ENCODE measurements around the gene KLF4.
"Not testable (repeated sequence)": the region's sequence is repeated elsewhere in the genome, so short reads cannot be mapped to it uniquely, and the experiment has no call there.

KLF4 gene

DNA sequence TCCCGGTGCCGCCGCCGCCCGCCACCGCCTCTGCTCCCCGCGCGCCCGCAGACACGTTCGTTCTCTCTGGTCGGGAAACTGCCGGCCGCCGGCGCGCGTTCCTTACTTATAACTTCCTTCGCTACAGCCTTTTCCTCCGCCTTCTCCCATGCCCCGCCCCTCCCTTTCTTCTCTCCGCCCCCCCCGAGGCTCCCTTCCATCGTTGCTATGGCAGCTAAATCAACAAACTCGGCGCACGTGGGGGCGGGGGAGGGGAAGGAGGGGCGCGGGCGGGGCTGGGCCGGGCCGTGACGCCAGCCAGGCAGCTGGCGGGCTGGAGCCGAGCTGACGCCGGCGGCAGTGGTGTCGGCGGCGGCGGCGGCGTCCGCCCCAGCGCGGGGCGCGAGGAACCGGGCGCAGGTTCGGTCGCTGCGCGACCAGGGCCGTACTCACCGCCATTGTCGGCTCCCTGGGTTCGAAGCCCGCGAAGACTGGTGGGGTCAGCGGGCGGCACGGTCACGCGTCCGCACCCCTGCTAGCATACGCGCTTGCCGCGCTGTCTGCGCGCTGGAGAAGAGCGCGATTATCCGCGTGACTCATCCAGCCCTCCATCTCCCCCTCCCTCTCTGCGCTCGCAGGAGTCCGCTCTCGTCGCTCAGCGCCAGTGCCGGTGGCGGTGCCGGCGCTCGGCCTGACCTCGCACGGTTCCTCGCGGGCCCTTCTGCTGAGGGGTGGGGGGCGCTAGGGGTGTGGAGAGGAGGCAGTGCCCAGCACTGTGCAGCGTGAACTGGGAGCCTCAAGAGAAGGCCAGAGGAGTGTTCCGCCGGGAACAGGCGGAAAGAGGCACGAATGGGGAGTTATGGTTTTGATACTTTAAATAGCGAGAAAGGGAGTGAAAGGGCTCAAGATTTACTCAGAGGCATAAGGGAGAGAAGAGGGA is at the start of gene KLF4:
Gene KLF4, minus strand, starts transcription at position 83 of the 919 bp plus-strand sequence. CDS start 597 bp downstream, outside the sequence.
- DNase-seq (ENCODE audit: low spot score): peak; percentile 36

DNA sequence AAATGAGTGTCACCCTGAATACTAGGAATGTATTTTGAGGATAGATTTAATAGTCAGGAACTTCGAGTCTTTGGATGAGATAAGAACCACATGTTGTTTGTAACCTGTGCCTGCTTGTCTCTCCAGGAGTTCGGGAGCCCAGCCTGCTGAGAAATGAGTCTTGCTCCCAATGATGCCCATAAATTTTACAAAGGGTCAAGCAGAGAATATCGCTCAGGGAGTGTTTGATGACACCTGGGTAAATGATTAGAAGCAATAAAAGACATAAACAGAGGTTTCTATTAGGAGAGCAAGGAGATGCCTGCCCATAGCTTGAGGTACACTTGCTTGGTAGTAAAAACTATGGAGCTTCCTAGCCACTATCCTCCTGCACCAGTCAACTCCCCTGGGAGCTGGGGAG is 46.9 kb upstream of the KLF4 start:
- DNase-seq (ENCODE audit: low spot score): no peak

DNA sequence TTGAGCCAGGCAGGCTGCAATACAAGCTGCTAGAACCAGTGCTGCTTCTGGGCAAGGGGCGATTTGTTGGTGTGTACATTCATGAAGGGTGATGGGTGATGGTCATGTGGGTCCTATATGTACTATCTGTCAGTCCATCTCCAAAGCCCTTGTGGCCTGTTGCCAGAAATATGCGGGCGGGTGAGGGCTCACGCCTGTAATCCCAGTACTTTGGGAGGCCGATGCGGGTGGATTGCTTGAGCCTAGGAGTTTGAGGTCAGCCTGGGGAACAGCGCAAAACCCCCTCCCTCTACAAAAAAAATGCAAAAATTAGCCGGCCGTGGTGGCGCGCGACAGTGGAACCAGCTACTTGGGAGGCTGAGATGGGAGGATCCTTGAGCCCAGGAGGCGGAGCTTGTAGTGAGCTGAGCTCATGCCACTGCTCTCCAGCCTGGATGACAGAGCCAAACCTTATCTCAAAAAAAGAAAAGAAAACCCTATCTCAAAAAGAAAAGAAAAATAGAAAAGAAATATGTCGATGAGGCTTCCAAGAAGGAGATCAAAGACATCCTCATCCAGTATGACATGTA is 45.0 kb upstream of the KLF4 start:
- no peak for DNase-seq (ENCODE audit: low spot score)

DNA sequence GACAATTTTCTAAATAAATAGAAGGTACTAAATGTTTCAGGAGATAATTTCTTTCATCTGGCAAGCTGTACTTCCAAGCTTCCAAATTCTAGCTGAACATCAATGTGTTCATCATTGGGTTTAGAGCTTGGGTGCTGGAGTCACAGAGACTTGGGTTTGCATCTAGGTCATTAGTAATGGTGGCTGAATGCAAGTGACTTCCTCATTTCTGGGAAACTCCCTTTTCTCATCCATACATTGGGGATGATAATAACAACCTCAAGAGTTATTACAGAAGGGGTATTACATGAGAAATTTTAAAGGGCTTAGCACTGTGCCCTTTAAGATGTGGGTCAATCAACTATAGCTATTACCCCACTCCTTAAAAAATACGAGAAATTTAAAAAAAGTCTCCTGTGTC is 41.1 kb upstream of the KLF4 start:
- DNase-seq (ENCODE audit: low spot score): no peak

DNA sequence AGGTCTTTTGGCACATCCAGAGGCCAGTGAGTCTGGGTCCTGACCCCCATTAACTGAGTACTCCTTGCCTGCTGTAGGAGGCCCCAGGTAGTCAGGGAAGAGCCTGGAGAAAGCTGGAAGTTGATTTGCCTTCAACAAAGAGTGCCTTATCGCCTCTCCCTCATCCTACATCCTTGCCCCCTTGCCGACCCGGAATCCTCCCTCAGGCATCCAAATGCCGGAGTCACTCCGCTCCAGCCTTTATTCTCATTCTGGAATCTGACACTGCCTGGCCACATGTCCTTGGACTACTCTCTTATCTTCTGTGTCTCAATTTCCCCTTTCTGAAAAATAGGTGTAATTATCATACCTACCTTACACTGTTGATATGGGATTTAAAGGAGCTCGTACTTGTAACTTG is 39.1 kb upstream of the KLF4 start:
- DNase-seq (ENCODE audit: low spot score): no peak

DNA sequence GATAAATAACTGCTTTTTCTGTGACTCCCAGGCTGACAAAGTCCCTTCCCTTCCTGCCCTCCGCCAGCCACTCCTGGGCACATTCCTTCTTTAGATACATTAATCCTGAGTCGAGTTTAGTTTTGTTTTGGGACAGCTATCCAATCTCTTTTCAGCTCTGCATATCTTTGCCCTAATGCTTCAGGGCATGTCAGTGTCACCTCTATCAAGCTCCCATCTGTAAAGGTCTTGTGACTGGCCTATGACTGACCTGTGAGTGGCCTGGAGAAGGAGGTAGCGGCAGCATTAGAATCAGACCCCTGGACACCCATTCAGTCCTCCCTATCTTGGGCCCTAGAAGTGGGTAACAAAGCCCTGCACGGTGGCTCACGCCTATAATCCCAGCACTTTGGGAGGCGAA is 34.0 kb upstream of the KLF4 start:
- DNase-seq (ENCODE audit: low spot score): no peak

DNA sequence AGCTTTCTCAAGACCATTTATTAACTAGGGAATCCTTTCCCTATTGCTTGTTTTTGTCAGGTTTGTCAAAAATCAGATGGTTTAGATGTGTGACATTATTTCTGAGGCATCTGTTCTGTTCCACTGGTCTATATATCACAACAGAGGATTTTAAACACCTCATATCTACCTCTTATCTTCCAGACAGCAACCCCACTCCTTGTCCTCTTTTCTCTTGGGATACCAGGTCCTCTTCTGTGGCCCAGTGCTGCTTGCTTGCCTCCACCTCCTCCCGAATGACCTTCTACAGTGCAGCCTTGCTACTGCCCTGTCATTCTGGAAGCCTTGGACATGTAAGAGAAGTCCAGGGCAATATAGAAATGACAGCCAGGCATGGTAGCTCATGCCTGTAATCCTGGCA is 30.6 kb upstream of the KLF4 start:
- no peak for DNase-seq (ENCODE audit: low spot score)

DNA sequence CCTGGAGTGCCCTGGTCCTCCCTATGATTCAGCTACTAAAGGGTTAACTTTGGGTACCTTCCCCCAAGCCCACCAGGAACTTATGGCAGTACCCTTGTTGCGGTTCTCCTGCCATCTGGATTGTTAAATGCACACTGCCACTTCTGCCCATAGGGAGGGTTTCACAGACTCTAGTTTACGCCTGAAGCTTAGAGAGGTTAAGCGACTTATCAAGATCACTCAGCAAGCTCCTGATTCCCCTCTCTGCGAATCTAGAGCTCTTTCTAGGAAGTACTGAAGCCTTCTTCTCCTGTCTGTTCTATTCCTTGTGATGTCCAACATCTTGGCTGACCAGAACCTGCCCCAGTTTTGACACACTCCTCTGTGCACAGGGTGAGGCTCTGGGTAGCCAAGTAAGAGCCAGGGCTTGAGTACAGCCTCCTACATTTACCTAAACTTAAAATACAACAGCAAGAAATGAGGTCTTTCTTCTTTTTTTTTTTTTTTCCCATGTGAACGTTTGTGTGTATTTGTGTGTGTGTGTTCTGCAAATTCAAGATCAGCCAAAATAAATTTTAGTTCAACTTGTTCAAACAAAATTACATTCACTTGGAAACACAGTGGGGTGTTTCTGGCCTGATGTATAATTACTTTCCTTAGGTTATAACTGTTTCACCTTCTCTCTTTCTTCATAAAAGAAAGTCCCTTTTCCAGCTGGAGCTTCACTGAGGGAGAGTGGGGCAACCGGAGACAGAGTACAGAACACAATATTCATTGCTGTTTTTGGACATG is 28.7 kb upstream of the KLF4 start:
- no peak for DNase-seq (ENCODE audit: low spot score)

DNA sequence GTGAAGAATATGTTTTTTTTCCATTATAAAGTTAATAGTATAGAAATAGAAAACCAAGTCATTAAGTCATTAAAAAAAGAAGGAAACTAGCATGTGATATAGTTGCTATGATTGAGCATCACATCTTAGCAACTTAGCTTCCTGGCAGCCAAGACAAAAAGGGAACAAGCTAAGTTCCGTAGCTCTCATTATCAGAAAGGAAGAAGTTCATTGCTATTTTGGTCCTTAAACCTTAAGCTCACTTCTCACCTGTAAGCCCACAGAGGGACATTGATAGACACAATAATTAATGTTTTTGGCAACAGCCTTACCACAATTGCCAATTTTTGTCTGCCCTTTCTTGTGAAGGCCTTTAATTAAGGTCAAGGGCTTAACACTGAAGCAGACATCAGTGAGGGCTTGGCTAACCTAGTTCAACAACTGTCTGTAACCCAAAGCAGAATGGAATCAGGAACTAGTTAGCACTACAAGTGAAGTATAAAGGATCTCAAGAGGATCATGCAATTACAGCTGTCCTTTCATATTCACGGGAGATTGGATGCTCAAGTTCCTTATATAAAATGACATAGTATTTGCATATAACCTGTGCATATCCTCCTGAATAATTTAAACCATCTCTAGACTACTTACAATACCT is 24.0 kb upstream of the KLF4 start:
- no peak for DNase-seq (ENCODE audit: low spot score)

DNA sequence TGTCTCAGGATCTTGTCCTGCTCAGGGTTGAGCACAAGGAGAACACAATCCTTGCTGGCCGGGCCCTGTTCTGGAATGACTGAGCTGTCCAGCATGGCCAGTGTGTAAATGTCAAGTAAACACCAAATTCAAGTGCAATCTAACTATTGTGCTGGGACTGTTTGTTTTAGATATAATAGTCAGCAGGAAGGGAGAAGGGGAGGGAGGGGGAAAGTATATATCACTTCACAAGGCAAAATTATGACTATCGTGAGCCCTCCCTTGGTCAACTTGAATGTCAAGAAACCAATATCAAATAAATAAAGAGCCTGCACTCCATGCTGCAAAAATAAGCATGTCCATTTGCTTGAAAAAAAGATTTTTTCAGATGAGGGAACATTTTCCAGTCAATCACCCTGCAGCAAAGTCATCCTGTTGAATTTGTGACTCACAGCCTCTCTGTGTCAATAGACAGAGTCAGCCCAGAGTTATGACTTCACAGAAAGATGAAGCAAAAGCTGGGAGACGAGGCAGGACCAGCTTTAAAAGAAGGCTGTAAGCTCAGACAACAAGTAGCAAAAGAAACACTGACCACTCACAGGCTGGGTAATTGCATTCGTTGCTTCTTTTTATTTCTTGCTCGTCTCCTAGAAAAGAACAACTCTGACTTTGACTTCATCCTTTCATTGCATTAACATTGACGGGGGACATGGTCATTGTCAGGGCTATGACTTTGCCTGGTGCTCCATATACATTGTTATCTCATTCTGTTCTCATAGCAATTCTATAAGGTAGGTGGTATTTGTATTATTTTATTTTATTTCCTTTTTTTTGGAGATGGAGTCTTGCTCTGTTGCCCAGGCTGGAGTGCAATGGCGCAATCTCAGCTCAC is 15.3 kb upstream of the KLF4 start:
- no peak for DNase-seq (ENCODE audit: low spot score)

DNA sequence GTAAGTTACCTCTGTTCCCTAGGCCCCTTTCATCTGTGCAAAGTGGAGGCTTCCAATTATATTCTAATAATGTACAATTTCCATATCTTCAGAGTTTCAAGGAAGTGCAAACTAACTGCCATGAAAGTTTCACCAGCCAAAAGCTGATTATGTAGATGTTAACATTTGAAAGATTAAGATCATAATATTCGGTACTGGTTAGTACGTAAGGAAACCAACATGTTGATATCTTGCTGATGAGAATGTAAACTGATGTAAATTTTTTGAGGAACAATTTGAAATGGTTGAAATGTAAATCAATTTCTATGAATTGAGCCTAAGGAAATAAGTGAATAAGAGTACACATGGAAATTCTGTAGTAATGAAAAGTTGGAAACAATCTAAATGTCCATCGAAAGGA is 12.9 kb upstream of the KLF4 start:
- no peak for DNase-seq (ENCODE audit: low spot score)

DNA sequence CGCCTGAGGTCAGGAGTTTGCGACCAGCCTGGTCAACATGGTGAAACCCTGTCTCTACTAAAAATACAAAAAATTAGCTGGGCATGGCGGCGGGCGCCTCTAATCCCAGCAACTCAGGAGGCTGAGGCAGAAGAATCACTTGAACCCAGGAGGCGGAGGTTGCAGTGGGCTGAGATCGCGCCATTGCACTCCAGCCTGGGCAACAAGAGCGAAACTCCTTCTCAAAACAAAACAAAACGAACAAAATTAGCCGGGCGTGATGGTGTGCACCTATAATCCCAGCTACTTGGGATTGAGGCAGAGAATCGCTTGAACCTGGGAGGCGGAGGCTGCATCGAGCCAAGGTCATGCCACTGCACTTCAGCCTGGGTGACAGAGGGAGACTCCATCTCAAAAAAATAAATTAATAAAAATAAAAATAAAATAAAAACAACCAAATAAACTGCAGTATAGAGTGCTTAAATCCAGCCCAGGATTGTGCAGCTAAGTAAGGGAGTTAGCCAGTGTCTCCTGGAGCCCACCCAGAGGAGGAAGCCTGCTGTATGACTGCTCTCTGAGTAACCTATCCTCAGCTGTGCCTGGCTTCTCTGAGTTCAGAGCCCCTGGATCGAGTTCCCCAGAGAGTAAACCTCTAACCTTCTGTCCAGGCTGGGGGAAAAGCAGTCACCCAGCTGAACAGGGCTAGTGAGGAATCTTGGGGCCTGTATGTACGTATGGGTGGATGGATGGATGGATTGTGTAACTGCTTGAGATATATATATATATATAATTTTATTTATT is 11.0 kb upstream of the KLF4 start:
- DNase-seq (ENCODE audit: low spot score): not testable (repeated sequence)

DNA sequence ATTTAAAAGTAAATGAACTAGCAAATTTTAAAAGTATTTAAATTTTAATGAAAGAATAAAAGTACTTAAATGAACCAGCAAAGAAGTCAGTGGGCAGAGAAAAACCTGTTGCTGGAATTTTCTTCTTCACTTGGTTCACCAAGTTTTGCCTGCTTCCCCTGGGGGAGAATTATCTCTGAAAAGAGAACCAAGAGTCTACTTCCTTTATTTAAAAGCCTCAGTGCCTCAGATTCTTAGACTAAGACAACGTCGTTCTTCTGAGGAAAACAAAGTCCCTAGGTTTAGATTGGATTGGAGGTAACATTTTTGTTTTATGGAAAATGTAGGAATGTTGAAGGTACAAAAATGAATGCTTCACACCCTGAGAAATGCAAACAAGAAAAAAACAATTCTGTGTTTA is 7.4 kb upstream of the KLF4 start:
- no peak for DNase-seq (ENCODE audit: low spot score)

DNA sequence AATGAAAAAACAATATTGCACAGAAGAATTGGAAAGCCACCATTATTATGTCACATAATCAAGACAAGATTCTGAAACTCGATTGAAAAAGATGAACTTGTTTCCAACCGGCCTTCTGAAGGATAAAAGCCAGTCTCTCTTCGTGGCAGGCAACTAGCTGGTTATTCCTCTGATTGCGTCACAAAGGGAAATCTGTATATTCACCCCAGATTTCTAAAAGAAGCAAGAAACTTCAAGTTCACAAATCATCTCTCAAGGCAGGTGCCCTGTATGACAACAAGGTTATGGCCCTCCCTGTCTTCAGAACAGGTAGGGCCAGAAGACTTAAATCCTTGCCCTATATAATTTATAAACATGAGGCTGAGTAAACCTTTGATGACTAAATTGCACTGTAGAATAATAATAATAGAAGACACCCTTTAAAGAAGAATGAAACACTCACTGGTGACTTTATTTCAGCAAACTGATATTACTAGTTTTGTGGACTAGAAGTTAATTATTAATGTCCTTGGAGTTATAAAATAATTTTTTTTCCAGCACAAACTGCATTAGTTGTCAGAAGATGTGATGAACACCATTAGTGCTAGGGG is 2.9 kb upstream of the KLF4 start:
- no peak for DNase-seq (ENCODE audit: low spot score)

DNA sequence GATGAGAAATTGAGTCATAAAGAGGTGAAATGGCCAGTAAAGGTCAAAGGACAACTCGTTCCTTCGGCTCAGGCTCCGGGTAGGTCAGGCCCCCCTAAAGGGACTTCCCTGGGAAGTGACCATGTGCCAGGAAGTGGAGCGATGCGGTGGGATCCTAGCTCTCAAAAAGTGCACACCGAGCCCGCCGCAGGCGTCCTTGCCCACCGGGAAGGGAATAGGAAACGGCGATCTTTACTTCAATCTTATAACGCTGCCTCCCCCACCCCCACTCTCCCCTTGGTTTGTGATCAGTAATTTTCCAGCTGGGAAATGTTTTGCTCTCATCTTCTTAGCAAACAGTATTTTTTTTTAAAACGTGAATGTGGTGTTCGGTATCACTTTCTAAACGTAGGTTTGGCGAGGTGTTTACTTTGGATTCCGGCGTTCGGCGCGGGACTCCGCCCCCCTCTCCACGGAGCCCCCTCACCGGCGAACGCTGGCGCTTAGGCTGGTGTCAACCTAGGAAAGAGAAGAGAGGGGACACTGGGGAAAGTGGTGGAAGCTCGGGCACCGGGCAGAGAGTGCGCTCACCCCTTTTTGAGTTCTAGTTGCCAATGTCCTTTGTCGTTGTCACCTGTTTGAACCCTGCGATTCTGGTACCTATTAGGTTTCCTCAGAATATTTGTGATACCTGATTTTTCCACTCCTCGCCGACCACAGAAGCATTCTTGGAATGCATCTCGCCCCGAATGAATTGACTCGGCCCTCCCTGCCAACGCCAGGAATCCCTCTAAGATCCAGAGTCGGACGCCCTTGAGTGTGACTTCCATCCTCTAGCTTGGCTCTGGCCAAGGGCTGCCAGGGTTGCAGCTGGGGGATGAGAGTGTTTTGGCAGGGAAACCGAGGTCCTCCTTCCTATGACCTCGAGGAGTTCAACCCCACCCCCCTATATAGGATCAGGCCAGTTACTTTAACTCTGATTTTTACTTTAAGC is 1.8 kb upstream of the KLF4 start:
- DNase-seq (ENCODE audit: low spot score): no peak

DNA sequence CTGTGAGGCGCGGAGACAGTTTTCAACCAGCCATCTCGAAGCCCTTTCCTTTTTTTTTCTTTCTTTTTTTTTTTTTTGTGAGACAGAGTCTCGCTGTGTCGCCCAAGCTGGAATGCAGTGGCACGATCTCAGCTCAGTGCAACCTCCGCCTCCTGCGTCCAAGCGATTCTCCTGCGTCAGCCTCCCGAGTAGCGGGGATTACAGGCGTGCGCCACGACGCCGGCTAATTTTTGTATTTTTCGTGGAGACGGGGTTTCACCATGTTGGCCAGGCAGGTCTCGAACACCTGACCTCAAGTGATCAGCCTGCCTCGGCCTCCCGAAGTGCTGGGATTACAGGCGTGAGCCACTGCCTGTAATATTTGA is 1.0 kb upstream of the KLF4 start:
- not testable (repeated sequence) for DNase-seq (ENCODE audit: low spot score)

DNA sequence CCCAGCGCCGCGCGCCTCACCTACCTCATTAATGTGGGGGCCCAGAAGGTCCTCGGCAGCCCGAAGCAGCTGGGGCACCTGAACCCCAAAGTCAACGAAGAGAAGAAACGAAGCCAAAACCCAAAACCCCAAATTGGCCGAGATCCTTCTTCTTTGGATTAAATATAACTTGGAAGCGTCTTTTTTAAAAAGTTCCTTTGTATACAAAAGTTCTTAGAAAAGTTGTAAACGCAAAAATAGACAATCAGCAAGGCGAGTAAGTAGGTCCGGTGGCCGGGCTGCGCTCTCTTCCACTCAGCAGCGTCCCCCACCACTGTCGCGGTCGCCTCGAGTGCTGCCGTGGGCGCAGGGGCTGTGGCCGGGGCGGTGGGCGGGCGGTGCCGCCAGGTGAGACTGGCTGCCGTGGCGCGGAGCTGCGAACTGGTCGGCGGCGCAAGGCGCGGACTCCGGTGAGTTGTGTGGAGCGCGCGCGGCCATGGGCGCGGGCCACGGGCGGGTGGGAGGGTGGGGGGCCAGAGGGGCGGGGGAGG is 360 bp downstream of the KLF4 start:
- no peak for DNase-seq (ENCODE audit: low spot score)

DNA sequence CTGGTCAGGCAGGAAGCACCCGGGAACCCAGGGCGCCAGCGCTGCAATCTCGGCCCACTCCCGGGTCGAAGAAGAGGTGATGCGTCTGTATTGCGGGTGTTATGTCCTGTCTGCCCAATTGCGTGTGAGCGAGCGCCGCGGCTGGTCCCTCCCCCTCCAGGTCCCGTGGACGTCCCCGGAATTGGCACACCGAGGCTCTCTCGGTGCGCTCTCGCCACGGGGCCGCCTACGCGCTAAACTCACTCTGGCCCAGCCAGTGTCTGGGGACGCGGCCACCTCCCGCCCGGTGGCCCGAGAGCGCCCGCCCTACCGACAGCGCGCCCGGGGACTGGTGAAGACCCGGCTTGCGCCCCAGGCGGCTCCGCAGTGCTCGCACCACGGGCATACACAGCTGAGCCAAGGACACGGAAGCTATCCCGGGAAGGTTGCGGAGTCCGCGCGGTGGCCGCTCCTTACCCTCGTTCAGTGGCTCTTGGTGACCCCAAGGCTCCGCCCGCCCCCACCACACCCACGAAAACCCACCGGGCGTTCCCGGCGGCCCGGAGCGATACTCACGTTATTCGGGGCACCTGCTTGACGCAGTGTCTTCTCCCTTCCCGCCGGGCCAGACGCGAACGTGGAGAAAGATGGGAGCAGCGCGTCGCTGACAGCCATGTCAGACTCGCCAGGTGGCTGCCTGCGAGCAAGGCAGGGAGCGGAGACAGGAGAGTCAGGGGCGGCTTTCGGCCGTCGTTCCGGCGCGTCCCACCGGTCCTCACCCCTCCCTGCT is 1.0 kb downstream of the KLF4 start:
- DNase-seq (ENCODE audit: low spot score): no peak
